COLO829 (cell line): Measurements from ENCODE around the gene LIMS2.
A peak's percentile ranks its signal among the peaks of the same experiment; 100 is the strongest.

Experiments
- DNase-seq: peaks from one replicate; pipeline ENCODE4 v3.0.0; 2012; ENCODE audit warnings: low spot score

Gene LIMS2

GRCh38 chr2:127674241-127675209 lies 805 bp downstream of the LIMS2 start:
- DNase-seq: peak; percentile 29

- DNase-seq: no peak
Measured at GRCh38 chr2:127673291-127674069, 1.9 kb downstream of the LIMS2 start.

- DNase-seq: no peak
Measured at GRCh38 chr2:127672341-127673224, 2.7 kb downstream of the LIMS2 start.

- DNase-seq: no peak
Measured at GRCh38 chr2:127671557-127672302, 3.6 kb downstream of the LIMS2 start.

GRCh38 chr2:127670957-127671290 lies 4.4 kb downstream of the LIMS2 start:
- no peak for DNase-seq

- no peak for DNase-seq
Measured at GRCh38 chr2:127670055-127670956, 5.0 kb downstream of the LIMS2 start.

- no peak for DNase-seq
Measured at GRCh38 chr2:127669056-127669455, 6.3 kb downstream of the LIMS2 start.

- no peak for DNase-seq
Measured at GRCh38 chr2:127665267-127665893, 9.9 kb downstream of the LIMS2 start.

- no peak for DNase-seq
Measured at GRCh38 chr2:127664895-127665225, 10.5 kb downstream of the LIMS2 start.

GRCh38 chr2:127664065-127664894 lies 11.1 kb downstream of the LIMS2 start:
- DNase-seq: no peak

- no peak for DNase-seq
Measured at GRCh38 chr2:127663566-127664064, 11.7 kb downstream of the LIMS2 start.

- no peak for DNase-seq
Measured at GRCh38 chr2:127662937-127663565, 12.3 kb downstream of the LIMS2 start.

- DNase-seq: no peak
Measured at GRCh38 chr2:127661949-127662510, 13.3 kb downstream of the LIMS2 start.

- no peak for DNase-seq
Measured at GRCh38 chr2:127661072-127661649, 14.2 kb downstream of the LIMS2 start.

GRCh38 chr2:127660291-127660578 lies 15.1 kb downstream of the LIMS2 start:
- no peak for DNase-seq

GRCh38 chr2:127659408-127660290 lies 15.7 kb downstream of the LIMS2 start:
- no peak for DNase-seq
